ENCODE data around the gene SLC44A1. TPM values are rescaled to one million over a fixed set of nuclear protein-coding genes. Genes with fewer than 3 reads are reported as not detected.

Gene SLC44A1
- total RNA-seq, 3 donors from 2014 or later: 85.1 to 183 (median 121) TPM

GRCh38 chr9:105455836-105456475 is 211.5 kb downstream of the SLC44A1 start:
- intact Hi-C loops (cut with DNase I, micrococcal nuclease): no loop called here
- ATAC-seq (no peak), DNase-seq (no peak)
- H3K4me3 ChIP-seq: no peak overlapping the region
- H3K4me1 ChIP-seq (ENCODE audit: low read depth): no peaks in the 10 kb centered on the region
- peaks cover 6% of the 10 kb centered on the region for H3K9me3 ChIP-seq
- TF ChIP-seq, protein P1, sequence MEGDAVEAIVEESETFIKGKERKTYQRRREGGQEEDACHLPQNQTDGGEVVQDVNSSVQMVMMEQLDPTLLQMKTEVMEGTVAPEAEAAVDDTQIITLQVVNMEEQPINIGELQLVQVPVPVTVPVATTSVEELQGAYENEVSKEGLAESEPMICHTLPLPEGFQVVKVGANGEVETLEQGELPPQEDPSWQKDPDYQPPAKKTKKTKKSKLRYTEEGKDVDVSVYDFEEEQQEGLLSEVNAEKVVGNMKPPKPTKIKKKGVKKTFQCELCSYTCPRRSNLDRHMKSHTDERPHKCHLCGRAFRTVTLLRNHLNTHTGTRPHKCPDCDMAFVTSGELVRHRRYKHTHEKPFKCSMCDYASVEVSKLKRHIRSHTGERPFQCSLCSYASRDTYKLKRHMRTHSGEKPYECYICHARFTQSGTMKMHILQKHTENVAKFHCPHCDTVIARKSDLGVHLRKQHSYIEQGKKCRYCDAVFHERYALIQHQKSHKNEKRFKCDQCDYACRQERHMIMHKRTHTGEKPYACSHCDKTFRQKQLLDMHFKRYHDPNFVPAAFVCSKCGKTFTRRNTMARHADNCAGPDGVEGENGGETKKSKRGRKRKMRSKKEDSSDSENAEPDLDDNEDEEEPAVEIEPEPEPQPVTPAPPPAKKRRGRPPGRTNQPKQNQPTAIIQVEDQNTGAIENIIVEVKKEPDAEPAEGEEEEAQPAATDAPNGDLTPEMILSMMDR (IDR thresholded peaks at IDR 0.05): no peak
- no peaks in the 10 kb centered on the region for H3K36me3 ChIP-seq (ENCODE audit: low read depth)

DNA sequence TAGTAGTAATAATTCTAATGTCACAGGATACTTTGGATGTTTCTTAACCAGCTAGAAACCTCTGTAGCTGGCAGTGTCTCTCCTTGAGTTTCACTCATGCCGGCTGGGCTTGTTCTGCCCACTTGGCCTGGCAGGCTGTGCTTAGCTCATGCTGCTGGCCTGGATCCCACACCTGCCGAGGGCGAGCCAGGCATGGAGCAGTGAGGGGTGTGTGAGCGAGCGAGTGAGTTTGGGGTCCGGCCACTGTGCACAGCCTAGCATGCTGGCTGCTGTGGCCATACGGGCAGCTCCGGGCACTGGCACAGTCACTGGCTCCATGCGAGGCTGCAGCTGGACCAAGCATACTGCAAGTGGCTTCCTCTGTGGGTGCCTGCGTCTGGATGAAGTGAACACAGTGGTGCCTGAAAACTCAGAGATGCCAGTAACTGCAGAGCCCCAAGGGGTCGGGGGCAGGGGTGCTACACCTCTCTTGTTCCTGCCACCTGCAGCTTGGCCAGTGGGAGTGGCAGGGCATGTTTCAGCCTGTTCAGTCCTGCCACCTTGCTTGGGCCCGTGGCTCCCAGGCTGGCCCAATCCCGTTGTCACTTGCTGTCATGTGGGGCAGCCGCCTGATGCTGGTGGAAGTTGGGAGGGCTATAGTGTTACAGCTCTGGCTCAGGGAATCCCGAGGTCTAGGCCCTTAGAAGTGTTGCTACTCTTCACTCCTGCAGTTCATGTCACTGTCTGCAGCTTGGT is 213.3 kb downstream of the SLC44A1 start:
- ATAC-seq (no peak), DNase-seq (no peak)
- TF ChIP-seq, protein P1 (IDR thresholded peaks at IDR 0.05): no peak
- Histone ChIP-seq H3K36me3 (ENCODE audit: low read depth) (no peaks in the 10 kb centered on the region), H3K4me1 (ENCODE audit: low read depth) (no peaks in the 10 kb centered on the region), H3K9me3 (peaks cover 6% of the 10 kb centered on the region), H3K4me3 (no peak overlapping the region)
- intact Hi-C loops (cut with DNase I, micrococcal nuclease): no loop called here

GRCh38 chr9:105458404-105458803 is 214.0 kb downstream of the SLC44A1 start:
- Histone ChIP-seq H3K4me3 (no peak overlapping the region), H3K4me1 (ENCODE audit: low read depth) (no peaks in the 10 kb centered on the region), H3K36me3 (ENCODE audit: low read depth) (no peaks in the 10 kb centered on the region), H3K9me3 (peaks cover 6% of the 10 kb centered on the region)
- TF ChIP-seq, protein P1 (IDR thresholded peaks at IDR 0.05): no peak
- ATAC-seq (no peak), DNase-seq (no peak)
- intact Hi-C loops (cut with DNase I, micrococcal nuclease): no loop called here

- intact Hi-C loops (cut with DNase I, micrococcal nuclease): no loop called here
- no peak for ATAC-seq
- TF ChIP-seq, protein P1 (IDR thresholded peaks at IDR 0.05): no peak
- Histone ChIP-seq H3K36me3 (ENCODE audit: low read depth) (no peaks in the 10 kb centered on the region), H3K4me3 (no peak overlapping the region), H3K9me3 (peaks cover 6% of the 10 kb centered on the region), H3K4me1 (ENCODE audit: low read depth) (no peaks in the 10 kb centered on the region)
- no peak for DNase-seq
Measured at GRCh38 chr9:105459336-105459735, 214.9 kb downstream of the SLC44A1 start.

DNA sequence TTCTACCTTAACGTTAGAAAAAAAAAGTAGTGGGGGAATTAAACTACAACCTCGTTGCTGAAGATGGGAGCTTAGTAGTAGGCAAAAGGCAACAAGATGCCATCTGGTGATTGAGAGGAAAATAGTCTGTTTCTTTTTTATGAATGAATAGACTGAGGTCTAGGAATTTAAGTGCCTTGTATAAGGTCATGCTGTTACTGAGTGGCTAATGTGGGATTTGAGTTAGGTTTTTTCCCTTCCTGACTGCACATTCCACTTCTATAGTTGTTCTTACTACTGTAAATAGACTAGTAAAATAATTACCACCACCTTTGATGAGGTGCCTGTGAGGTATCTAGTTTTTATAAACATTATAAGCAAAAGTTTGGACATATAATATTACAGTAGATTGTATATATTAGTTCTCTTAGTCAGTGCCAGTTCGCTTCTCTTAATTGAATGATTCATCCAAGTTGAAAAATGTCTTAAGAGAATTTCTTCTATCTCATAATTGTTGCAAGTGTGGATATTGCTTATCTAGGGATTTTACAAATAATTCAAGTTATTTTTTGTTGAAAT is 222.5 kb downstream of the SLC44A1 start:
- TF ChIP-seq, protein P1 (IDR thresholded peaks at IDR 0.05): no peak
- no peaks in the 10 kb centered on the region for H3K4me1 ChIP-seq (ENCODE audit: low read depth)
- H3K4me3 ChIP-seq: no peak overlapping the region
- H3K9me3 ChIP-seq: no peaks in the 10 kb centered on the region
- no peaks in the 10 kb centered on the region for H3K36me3 ChIP-seq (ENCODE audit: low read depth)
- intact Hi-C loops (cut with DNase I, micrococcal nuclease): no loop called here
- ATAC-seq (no peak), DNase-seq (no peak)
